SK-N-SH treated with all-trans-retinoic acid at 6 μM for 48 hours (cell line): ENCODE results near the gene PSEN1.

Experiments used
- ARNTL ChIP-seq: fragments of 450-650 bp; formaldehyde crosslinking; IDR thresholded peaks from 2 replicates; pipeline ENCODE4 v1.5.0; 2020; ENCODE audit warnings: low read depth, mild to moderate bottlenecking, moderate library complexity, borderline replicate concordance
- ESRRG ChIP-seq: fragments of 250-450 bp; sonication (Bioruptor Pico); IDR thresholded peaks from 2 replicates; pipeline ENCODE4 v1.6.1; 2021; ENCODE audit warnings: mild to moderate bottlenecking
- GLIS3 ChIP-seq: fragments of 250-450 bp; sonication (Bioruptor Pico); IDR thresholded peaks from 2 replicates; pipeline ENCODE4 v1.5.0; 2020; ENCODE audit warnings: mild to moderate bottlenecking, moderate library complexity
- ZFP3 ChIP-seq: fragments of 250-450 bp; sonication (Bioruptor Pico); IDR thresholded peaks from 2 replicates; pipeline ENCODE4 v1.5.0; 2020; ENCODE audit warnings: mild to moderate bottlenecking, moderate library complexity
- TF ChIP-seq, protein P1 (sequence below): fragments of 250-450 bp; sonication (Bioruptor Pico); IDR thresholded peaks from 2 replicates; pipeline ENCODE4 v1.8.0; 2020; ENCODE audit warnings: mild to moderate bottlenecking, moderate library complexity, borderline replicate concordance
- TF ChIP-seq, protein P2 (sequence below): fragments of 250-450 bp; sonication (Bioruptor Pico); IDR thresholded peaks from 2 replicates; pipeline ENCODE4 v1.5.1; 2021; ENCODE audit warnings: mild to moderate bottlenecking, moderate library complexity

DNA sequence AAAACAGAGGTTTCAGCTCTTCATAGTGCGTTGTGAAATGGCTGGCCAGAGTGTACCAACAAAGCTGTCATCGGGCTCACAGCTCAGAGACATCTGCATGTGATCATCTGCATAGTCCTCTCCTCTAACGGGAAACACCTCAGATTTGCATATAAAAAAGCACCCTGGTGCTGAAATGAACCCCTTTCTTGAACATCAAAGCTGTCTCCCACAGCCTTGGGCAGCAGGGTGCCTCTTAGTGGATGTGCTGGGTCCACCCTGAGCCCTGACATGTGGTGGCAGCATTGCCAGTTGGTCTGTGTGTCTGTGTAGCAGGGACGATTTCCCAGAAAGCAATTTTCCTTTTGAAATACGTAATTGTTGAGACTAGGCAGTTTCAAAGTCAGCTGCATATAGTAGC lies 86.7 kb downstream of the PSEN1 start:
- TF ChIP-seq, protein P1, sequence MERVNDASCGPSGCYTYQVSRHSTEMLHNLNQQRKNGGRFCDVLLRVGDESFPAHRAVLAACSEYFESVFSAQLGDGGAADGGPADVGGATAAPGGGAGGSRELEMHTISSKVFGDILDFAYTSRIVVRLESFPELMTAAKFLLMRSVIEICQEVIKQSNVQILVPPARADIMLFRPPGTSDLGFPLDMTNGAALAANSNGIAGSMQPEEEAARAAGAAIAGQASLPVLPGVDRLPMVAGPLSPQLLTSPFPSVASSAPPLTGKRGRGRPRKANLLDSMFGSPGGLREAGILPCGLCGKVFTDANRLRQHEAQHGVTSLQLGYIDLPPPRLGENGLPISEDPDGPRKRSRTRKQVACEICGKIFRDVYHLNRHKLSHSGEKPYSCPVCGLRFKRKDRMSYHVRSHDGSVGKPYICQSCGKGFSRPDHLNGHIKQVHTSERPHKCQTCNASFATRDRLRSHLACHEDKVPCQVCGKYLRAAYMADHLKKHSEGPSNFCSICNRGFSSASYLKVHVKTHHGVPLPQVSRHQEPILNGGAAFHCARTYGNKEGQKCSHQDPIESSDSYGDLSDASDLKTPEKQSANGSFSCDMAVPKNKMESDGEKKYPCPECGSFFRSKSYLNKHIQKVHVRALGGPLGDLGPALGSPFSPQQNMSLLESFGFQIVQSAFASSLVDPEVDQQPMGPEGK (CRISPR knock-in tag), result no peak
- TF ChIP-seq, protein P2, sequence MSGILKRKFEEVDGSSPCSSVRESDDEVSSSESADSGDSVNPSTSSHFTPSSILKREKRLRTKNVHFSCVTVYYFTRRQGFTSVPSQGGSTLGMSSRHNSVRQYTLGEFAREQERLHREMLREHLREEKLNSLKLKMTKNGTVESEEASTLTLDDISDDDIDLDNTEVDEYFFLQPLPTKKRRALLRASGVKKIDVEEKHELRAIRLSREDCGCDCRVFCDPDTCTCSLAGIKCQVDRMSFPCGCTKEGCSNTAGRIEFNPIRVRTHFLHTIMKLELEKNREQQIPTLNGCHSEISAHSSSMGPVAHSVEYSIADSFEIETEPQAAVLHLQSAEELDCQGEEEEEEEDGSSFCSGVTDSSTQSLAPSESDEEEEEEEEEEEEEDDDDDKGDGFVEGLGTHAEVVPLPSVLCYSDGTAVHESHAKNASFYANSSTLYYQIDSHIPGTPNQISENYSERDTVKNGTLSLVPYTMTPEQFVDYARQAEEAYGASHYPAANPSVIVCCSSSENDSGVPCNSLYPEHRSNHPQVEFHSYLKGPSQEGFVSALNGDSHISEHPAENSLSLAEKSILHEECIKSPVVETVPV, result no peak
- TF ChIP-seq GLIS3 (no peak), ESRRG (CRISPR knock-in tag) (no peak), ARNTL (CRISPR knock-in tag) (no peak), ZFP3 (no peak)
